Measurements from ENCODE around the gene AKAP8L. TPM values are rescaled to one million over a fixed set of nuclear protein-coding genes. Genes with fewer than 3 reads are reported as not detected.

Gene AKAP8L
- total RNA-seq, 1 experiment from 2014 or later, result 106 TPM

- BruUV-seq (replicated peaks), result no TSS peak
- Histone ChIP-seq H3K27ac (ENCODE audit: low read depth, low read length) (no peak overlapping the region), H3K9ac (ENCODE audit: low read length) (no peak overlapping the region), H3K36me3 (ENCODE audit: control insufficient read depth in 1 of 2, insufficient read depth in 2 of 2, low read length in 2 of 2) (no peaks in the 10 kb centered on the region), H3K4me2 (ENCODE audit: low read length) (no peak overlapping the region), H4K20me1 (ENCODE audit: insufficient read depth) (no peaks in the 10 kb centered on the region), H3K79me2 (ENCODE audit: insufficient read depth, low read length) (no peaks in the 10 kb centered on the region), H3K27me3 (ENCODE audit: insufficient read depth, low read length) (no peaks in the 10 kb centered on the region), H3K9me2 (ENCODE audit: insufficient read depth) (no peaks in the 10 kb centered on the region), H2AFZ (ENCODE audit: low read depth, low read length, poor library complexity, severe bottlenecking) (no peak overlapping the region), H3K4me3 (replicated peaks in 1 of 2; ENCODE audit: low read depth in 1 of 2, low read length in 2 of 2) (no peak overlapping the region), H3K9me3 (ENCODE audit: control insufficient read depth in 1 of 2, insufficient read depth in 1 of 2, low read depth in 1 of 2, low read length in 2 of 2) (no peaks in the 10 kb centered on the region), H3K4me1 (ENCODE audit: control insufficient read depth in 1 of 2, insufficient read depth in 2 of 2, low read length in 2 of 2) (peaks cover 8 to 15% of the 10 kb centered on the region in 2 experiments; a peak in 3 of 4 replicates)
- POLR2A ChIA-PET, result no interaction called here
- RAD21 ChIA-PET (ENCODE audit: low non-redundant PET in 1 of 2, low total read pairs in 2 of 2, uncharacterized antibody in 2 of 2, unreplicated experiment in 2 of 2), result interaction anchor here in 1 of 2 experiments (0.7 kb wide), 1 partner anchor 99 kb away, joined by 3 read pairs; no protein-coding TSS in a partner anchor
- DNase-seq (ENCODE audit: low read depth, low spot score), result no peak
- no peak for TF ChIP-seq ATF3 (IDR thresholded peaks at IDR 0.05)
- no peak for TF ChIP-seq ZBTB33 (IDR thresholded peaks at IDR 0.05; ENCODE audit: extremely low read depth, insufficient replicate concordance, low read length)
- TF ChIP-seq RAD21 (IDR thresholded peaks at IDR 0.05; ENCODE audit: low read depth), result no peak
- no peak for TF ChIP-seq ZNF274 (IDR thresholded peaks at IDR 0.05; ENCODE audit: low read depth, low read length)
- TF ChIP-seq EGR1 (IDR thresholded peaks at IDR 0.05; ENCODE audit: low read depth), result no peak
- TF ChIP-seq FOSL1 (IDR thresholded peaks at IDR 0.05; ENCODE audit: low read depth), result no peak
- no peak for TF ChIP-seq EZH2 (IDR thresholded peaks at IDR 0.05)
- no peak for TF ChIP-seq CBX3 (IDR thresholded peaks at IDR 0.05; ENCODE audit: low read depth)
- no peak for TF ChIP-seq SIN3A (IDR thresholded peaks at IDR 0.05; ENCODE audit: low read depth)
- no peak for TF ChIP-seq JUND (IDR thresholded peaks at IDR 0.05)
- no peak for TF ChIP-seq SRF (IDR thresholded peaks at IDR 0.05; ENCODE audit: low read depth)
- no peak for TF ChIP-seq ZFX (IDR thresholded peaks at IDR 0.05)
- TF ChIP-seq POLR2AphosphoS5 (IDR thresholded peaks at IDR 0.05; ENCODE audit: low read depth, low read length), result no peak
- no peak for TF ChIP-seq REST (IDR thresholded peaks at IDR 0.05; ENCODE audit: low read depth)
- TF ChIP-seq SP1 (IDR thresholded peaks at IDR 0.05; ENCODE audit: low read depth), result no peak
- TF ChIP-seq POLR2A (IDR thresholded peaks at IDR 0.05; ENCODE audit: borderline replicate concordance, extremely low read depth, insufficient read depth, insufficient read length), result no peak
- TF ChIP-seq CEBPB (IDR thresholded peaks at IDR 0.05; ENCODE audit: low read depth), result no peak
- no peak for TF ChIP-seq MAX (IDR thresholded peaks at IDR 0.05)
- no peak for TF ChIP-seq TCF7L2 (IDR thresholded peaks at IDR 0.05; ENCODE audit: borderline replicate concordance, extremely low read depth, insufficient read depth, insufficient read length)
- no peak for ATAC-seq
- CTCF ChIA-PET, result no interaction called here
- intact Hi-C loops (cut with micrococcal nuclease), result loop anchor here (10.0 kb wide), 1 partner anchor 98 kb away; no protein-coding TSS in a partner anchor
Observed at GRCh38 chr19:15456441-15456840, 37.7 kb upstream of the AKAP8L start.

Measured in HCT116 (cell line).